CD4-positive, alpha-beta T cell treated with Interleukin-2 at 100 ng/mL for 4 hours (primary cell): ENCODE data around the gene LRCH1.

Source experiments
- DNase-seq: peaks from one replicate; pipeline ENCODE4 v3.0.0-alpha.2; 2020; ENCODE audit warnings: low spot score

The LRCH1 gene

DNA sequence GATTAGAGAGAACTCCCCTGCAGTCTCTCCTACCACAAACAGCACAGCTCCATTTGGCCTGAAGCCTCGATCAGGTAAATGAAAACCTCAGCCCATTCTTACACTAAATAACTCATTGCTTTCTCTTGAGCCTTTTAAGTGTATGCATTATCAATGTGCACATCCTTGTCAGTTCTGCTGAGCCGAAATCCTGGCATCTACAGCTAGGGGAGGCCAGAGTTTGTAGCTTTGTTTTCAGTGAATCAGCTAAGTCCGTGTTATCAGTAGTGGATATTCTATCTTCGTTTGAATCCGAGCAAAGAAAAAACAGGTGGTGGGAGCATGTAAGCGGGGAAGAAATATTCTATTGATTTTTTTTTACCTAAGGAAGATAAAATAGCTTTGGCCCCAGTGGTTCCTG lies 159.6 kb downstream of the LRCH1 start:
- no peak for DNase-seq

DNA sequence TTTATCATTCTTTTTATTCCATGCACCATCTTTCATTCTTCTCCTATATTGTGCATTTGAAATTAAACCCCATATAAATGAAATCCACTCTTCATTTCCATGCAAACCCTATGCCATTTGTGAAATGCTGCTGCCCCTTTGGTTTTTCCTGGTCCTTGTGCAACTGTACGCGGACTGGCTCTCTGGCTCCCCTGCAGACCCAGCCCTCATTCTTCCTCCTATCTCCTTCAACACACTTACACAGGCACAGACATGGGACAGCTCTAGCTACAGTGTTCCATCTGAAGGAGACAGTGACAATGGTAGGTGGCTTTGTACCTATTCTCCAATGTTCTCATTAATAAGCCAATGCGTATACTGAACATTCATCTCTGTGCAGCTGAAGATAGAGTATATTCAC lies 162.4 kb downstream of the LRCH1 start:
- DNase-seq, result no peak

DNA sequence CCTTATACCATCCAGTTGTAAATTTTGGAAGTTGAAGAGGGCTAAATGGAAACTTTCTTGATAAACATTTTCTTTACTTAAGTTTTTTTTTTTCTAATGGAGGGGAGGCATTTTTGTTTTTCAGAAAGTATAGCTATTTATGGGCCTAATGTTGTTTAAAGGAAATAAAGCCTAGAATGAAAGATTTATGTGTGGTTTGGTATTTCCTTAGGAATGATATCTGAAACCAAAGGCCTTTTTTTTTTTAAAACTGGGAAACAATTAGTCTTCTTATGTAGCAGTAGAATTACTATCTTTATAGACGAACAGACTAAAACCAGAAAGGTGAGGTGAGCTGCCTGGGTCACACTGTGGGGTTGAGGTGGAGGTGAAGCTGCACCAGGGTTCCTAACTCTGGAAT lies 163.9 kb downstream of the LRCH1 start:
- DNase-seq, result no peak

DNA sequence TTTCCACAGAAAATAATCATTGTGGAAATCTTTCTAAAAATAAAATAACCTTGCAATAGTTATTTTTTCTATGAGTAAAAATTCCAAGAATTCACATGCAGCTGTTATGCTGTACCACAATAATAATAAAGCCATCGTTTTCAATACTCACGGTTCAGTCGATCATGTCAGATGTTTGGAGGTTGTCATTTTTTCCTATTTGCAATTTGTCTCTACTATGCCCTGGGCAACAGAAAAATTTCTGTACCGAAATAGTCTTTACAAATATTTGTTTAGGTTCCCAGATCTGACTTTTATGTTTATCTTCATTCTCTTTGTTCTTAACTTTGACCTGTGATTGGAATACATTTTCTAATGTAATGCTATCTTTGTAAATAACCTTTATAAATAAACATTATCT lies 164.3 kb downstream of the LRCH1 start:
- no peak for DNase-seq

DNA sequence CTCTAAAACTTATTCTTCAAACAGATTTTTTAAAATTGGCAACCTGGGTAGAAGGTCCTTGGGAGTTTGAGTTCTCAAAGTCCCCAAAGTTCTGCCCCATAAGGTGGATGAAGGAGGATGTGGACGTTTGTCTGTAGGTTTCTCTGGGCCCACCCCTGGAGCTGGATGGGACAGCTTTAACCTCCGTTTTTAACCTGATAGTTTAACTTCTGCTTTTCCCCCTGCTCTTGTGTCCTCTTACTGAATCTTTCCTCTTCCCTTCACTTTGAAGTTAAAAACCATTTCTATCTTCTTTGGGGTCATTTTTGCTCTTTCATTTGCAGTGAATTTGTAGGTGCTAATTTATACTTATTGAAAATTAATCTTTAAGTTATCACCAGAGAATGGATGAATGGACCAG lies 164.9 kb downstream of the LRCH1 start:
- no peak for DNase-seq

DNA sequence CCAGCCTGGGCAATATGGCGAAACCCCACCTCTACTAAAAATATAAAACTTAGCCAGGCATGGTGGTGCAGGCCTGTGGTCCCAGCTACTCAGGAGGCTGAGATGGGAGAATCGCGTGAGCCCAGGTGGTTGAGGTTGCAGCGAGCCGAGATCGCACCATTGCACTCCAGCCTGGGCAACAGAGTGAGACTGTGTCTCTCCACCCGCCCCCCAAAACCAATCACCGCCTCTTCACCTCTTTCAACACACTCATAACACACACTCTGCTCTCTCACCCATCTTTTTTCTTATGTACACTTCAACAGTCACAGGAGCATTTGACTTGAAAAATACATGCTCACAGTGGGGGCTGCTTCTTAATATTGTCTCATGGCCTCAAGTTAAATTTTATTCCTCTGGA lies 167.2 kb downstream of the LRCH1 start:
- DNase-seq, result no peak

DNA sequence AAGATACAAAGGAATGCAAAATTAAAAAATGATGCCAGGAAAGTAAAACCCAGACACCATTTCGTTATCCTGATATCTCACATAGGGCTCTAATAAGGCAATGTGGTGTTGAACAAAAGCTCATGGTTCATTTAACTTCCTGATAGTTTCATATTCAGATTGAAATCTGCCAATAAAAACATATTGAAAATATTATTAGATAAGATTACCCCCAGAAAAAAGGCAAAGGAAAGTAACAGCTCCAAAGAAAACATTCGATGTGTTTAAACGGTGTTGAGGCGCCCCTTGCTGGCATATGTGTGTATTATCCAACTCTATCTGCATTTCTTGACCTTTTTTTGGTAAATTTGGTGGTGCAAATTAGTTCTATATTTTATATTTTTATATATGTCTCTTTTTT lies 168.1 kb downstream of the LRCH1 start:
- DNase-seq, result peak; percentile 44

DNA sequence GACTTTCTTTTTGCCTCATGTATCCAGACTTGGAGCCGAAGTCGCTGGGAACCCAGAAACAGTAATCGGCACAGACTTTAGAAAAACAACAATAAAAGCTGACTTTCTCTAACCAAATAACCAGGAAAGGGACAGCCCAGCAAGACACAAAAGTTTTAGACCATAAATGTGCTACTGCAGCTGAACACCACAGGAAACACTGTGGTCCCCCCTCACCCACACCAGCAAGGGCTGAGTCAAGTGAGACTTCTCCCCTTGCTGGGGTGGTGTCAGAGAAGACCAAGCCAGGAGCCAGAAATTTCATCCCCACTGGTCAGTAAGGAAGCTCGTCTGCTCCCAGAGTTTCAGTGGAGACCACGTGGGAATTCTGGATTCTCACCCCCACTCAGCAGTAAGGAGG lies 173.4 kb downstream of the LRCH1 start:
- peak; percentile 3 for DNase-seq

DNA sequence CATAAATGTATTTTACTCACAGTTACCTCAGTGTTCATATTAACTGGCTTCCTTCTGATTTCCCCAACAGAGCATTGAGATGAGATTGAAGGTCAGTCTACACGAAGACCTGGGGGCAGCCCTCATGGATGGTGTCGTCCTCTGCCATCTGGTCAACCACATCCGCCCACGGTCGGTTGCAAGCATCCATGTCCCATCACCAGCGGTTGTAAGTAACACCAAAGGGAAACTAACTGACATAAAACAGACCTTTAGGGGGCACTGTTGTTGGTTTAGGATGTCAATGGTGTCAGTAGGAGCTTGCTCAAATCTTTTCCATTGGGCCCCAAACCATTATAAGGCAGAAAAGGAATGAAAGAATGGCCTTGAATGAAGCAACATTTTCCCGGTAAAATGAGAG lies 175.8 kb downstream of the LRCH1 start:
- DNase-seq, result peak; percentile 13

DNA sequence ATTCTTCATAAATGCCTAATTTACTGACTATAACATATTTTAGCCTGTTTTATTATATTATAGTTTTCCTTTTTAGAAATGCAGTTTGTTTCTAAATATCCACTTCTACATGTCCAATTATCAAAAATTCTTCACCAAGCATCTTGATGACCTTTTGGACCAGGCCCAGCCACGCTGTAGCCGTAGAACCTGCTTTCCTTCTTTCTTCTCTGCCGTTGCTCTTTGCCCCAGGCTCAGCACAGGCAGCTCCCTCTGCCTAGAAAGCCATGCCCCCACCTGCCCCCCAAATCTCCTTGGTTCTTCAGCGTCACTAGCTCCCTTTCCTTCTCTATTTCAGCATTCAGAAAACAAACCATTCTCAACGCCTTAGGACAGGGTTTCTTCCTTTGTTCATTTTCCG lies 178.6 kb downstream of the LRCH1 start:
- no peak for DNase-seq

DNA sequence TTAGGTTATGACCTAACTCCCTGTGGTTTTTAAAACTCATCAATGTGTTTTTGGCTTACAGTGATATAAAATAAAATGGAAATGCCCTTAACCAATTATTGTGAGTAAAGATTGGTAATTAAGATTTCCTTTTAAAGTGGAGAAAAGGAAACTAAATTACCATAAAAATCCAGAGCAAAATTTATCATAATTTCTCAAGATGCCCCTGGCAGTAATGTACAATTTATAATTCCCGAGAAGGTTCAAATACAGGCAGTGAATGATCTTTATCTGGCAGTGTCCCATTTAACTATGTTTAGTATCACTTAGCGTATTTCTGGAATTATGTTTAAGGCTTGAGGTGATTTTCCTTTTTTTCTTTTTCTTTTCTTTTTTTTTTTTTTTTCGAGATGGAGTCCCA lies 182.5 kb downstream of the LRCH1 start:
- DNase-seq, result no peak

DNA sequence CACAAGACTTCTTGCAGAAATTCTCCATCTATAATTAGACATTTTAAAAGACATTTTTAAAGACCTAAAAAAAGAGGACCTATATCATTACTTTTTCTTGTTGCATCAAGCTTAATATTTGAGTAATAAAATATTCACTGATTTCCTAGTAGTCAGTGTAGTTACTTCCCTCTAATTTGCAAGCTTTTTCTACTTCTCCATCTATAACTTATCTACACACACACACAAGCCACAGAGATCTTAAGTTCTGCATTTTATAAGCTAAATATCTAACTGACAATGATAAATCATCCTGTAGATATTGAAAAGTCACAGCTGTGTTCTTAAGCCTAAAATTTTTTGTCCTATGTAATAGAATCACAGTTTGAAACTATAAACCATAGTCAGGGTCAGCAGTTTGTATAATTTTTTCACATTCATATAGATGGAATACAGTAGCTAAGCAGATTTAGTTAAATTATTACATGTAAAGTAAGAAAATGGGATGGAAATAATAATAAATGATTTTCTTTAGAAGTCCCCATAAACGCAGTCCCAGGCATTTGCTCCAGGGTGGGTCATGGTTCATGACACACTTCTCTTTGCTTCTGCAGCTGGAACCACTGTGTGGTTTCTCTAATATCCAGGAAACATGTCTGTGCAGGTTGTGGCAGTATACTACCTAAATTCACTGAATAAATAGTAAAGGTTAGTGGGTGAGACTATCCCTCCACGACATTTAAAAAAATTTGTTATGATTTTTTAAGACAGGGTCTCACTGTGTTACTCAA lies 183.8 kb downstream of the LRCH1 start:
- no peak for DNase-seq

DNA sequence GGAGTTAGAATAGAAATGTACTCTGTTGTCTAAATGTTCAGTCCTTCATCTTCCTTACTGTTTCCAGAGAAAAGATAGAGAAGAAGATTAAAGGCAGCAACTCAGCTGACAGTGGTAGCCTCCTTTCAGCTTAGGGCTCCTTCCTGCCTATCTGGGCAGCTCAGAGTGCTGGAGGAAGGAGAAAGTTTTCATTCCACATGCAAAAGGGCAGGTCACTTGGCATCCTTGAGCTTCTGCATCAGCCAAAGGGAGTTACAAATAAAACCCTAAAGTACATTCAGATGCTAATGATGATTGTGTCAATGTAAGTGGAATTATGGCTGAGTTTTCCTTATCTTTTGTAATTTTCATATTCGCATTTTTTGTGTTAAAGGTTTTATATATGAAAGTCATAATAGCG lies 185.1 kb downstream of the LRCH1 start:
- DNase-seq, result no peak

DNA sequence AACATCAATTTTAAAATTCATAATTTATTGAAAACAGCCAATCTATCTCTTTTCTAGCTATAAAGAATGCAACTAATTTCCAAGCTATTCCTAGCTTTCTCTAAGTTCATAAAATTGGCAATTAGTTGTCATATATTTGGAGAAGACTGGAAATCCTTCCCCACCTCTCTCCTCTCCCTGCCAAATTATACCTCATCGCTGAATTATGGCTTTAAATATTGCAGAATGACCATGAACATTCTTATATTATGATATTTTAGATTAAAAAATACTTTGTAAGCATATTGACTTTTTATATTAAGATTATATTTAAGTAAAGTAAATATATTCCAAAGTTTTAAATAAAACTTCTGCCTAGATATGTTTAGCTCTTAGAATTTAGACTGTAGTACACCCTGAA lies 185.8 kb downstream of the LRCH1 start:
- DNase-seq, result no peak

DNA sequence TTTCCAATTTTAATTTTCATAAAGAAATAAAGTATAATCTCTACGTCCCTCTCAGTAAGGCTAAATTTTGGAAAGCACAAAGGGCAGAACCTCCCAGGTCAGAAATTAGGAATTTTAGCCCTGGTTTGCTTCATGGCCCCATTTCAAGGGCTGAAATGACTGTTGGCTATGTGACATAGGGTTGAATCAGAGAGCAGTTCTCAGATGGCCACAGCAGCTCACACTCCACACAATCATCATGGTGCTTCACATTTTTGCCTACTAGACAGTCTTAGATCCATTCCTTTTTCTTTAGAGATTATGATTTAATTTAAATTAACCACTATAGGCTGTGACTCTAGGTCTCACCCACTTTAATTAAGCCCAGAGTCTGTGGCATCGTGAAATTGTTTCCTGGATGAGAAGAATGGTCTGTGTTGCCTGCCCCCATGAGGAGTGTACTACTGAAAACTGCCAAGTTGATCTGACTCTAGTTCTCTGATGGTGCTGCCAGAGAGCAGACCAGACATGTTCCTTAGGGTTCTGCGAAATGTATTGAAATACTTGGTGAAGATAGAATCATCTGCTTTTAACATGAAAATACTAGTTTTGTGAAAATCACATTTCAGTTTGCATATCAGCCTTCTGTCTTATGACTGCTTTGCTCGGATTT lies 186.6 kb downstream of the LRCH1 start:
- no peak for DNase-seq

DNA sequence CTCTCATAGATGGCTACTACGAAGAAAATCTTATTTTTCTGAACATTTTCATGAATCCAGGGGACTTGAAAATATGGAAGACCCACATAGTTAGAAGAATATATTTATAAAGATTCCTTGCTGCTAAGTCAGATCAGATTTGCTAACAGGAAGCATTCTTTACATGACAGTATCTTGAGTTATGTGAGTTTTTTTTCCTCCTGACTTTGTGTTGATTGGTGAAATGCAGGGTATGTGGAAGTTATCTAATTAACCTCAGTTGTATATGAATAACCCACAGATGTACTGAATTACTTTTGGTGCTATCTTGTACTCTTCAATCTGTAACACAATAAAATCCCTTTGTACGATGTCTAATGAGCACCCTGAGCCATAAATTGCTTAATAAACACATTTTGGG lies 190.2 kb downstream of the LRCH1 start:
- no peak for DNase-seq

DNA sequence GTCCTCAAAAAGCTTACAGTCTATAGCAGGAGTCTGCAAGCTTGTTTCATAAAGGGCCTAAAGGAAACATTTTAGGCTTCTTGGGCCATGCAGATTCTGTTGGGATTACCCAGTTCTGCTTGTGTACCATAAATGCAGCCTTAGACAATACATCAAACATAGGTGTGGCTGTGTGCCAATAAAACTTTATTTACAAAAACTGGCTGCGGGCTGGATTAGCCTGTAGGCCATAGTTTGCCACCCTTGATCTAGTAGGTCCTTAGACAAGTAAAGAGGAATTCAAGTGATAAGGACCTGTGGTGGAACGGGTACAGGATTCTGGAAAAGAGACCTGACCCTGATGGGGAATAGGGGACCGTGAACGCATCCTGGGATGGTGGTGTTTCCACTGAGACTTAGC lies 192.1 kb downstream of the LRCH1 start:
- DNase-seq, result no peak

DNA sequence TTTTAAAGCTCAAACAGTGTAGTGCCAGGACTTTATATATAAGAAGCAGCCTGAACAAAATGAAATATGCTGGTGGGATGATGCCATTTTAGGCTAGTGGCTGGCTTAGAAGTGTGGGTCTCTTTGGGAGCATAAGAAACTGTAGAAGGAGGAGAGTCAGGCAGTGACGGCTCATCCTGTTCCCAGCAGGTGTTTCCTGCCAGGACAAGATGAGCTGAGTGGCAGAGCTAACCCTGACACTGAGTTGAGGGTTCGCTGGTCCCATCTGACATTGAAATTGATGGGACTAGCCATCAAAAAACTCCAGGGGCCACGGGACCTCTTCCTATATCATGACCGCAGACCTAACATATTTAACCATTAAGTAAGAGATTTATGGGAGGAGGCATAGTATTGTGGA lies 192.7 kb downstream of the LRCH1 start:
- no peak for DNase-seq

DNA sequence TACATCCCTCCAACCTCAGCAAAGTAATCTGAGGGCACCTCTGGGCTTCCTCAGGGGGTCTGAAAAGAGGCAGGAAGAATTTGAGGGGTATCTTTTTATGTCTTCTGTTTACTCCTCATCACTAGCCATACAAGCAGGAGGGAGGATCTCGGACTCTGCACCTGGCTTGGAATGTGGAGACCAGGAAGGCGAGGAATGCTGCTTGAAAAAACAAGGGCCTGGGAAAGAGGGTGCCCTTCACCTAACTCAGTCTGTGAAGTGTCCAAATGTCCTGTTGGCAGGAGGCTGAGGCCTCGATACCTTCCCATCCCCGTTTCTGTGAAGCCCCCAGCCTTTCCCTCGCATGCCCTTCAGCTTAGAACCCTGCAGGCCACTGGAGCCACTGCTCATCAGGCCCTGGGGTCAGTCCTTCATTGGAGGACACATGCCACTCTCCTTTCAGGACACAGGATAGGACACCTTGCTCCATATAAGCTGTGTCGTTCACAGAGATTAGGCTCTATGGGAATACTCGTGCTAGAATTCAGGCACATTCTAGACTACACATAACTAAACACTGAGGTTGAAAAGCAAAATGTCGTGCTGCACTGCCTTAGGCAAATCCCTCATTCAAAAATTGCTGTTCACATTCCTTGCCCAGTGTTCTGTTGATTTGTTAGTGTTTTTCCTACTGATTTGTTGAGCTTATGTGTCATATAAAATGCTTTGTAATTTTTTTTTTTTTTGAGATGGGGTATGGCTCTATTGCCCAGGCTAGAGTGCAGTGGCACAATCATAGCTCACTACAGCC lies 194.3 kb downstream of the LRCH1 start:
- no peak for DNase-seq

DNA sequence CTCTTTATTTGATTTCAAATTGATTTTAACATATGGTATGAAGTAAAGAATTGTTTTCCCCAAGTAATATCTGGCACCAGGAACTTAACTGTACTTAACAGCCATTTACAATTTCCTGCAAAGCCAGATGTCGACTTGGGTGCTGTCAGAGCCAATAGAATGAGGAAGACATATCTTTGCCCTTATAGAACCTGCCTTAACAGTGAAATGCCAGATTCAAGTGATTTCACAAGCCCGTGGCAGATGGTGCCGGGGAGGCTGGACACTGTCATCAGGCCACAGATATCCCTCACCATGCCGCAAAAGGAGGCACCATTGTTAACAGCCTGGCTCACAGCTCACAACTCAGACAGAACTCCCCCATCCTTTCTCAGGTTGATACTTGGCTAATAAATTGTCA lies 195.3 kb downstream of the LRCH1 start:
- no peak for DNase-seq

DNA sequence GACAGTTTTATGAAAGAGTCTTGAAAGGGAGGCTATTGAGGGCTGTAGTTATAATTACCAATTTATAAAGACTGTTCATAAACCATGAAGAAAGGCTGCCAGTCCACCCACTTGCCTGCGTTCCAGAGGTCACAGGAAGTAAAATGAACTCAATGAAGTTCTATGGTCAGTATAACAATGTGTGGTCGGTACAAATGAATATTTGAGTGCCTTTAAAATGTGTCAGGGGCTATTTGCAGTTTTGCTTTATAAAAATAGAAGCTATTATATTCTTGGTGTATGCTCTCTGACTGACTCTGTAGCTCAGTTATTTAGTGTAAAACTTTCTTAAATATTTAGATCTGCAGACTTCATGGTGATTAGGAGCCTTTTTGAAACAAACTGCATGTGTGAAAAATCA lies 197.0 kb downstream of the LRCH1 start:
- DNase-seq, result no peak

DNA sequence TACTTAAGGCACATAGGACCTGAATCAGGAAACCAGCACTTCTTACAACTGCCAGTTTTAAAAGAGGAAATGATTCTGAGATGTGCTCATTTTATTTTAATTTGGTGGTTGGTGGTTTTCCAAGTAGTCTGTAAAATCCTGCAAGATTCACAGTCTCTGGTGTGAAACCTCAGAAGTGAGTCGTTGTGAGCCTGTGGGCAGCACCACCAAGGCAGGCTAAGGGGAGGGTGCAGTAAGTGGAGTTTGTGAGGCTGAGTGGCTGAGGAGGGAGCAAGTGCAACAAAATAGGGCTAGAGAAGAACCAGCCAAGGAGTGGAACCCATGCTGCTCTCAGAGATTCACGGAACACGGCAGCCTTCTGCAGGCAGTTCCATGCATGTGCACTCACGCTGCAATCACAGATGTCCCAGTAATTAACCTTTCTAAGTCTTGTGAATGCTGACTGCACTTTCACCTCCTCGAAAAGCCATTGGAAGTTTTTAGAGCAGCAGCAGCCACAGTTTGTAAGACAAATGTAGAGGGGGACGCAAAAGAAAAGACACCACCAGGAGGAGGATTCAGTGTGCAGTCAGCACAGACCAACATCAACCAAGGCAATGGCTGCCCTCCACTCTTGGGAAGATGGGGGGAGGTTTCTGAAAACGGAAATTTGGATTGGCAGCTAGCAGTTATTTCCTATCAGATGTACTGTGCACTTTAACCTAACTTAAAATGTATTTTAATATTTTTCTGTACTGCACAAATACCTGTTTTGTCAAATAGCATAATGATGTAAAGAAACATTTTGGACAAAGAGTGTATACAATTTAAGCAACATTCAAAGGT lies 199.1 kb downstream of the LRCH1 start:
- DNase-seq, result peak; percentile 77
